Neural progenitor cell (in vitro differentiated cells): ENCODE data around the gene RUSF1.

Experiments used
- CTCF ChIP-seq: fragments of 200-600 bp; sonication (generic); IDR thresholded peaks from 2 replicates; pipeline ENCODE4 v1.5.1; 2017; ENCODE audit warnings: antibody characterized with exemption, mild to moderate bottlenecking
- EZH2 ChIP-seq: fragments of 200-600 bp; sonication (generic); IDR thresholded peaks from 2 replicates; pipeline ENCODE4 v1.6.1; 2017; ENCODE audit warnings: antibody characterized with exemption, mild to moderate bottlenecking, moderate library complexity

DNA sequence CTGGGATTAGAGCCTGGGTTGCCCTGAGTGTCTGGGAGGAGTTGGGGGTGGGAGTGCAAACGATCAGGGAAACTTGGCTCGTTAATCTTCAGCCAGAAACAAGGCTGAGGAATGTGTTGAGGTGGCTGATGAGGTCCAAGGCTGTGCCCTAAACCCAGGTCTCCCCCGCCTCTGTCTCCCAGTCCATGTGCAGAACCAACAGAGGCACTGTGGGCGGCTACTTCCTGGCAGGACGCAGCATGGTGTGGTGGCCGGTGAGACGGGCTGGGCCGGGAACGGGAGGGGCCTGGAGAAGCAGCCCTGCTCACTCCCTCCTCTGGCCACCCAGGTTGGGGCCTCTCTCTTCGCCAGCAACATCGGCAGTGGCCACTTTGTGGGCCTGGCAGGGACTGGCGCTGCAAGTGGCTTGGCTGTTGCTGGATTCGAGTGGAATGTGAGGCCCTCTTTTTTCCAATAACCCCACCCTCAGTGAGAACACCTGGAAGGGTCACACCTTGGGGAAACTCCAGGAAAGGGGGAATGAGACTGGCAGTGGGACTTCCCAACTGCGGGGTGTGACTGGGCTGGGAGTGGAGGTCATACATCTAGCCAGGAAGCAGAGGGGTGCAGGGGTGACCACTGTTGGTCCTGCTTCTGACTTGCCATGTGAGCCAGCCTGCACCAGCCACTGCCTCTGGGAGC lies 23.6 kb downstream of the RUSF1 start:
- TF ChIP-seq EZH2: no peak
- no peak for TF ChIP-seq CTCF
